Activated CD8-positive, alpha-beta memory T cell treated with anti-CD3 and anti-CD28 coated beads, Interleukin-2, amount 10 ng/mL, durations not matched to agents 7 days and 5 days (primary cell): ENCODE results near the gene FAM3B. TPM values are rescaled to one million over a fixed set of nuclear protein-coding genes. Genes with fewer than 3 reads are reported as not detected.
"Not testable (repeated sequence)": the region's sequence is repeated elsewhere in the genome, so short reads cannot be mapped to it uniquely, and the experiment has no call there.

Source experiments
- ATAC-seq: fragments of 150-1000 bp; cut with Tn5 transposase; one replicate; pipeline ENCODE4 v1.10.0; 2021; ENCODE audit warnings: moderate library complexity
- CTCF ChIA-PET: fragments of 350-600 bp; sonication (Branson Sonifier 250); formaldehyde crosslinking; loops from one replicate; lab custom pipeline; 2021; ENCODE audit warnings: antibody characterized with exemption; lab: Charles Lee
- DNase-seq: peaks from one replicate; pipeline ENCODE4 v3.0.0-alpha.2; 2020
- H3K27ac Mint-ChIP-seq: one replicate; pipeline ENCODE4 v1.8.0; 2021; ENCODE audit warnings: mild to moderate bottlenecking, mixed read lengths
- H3K27me3 Mint-ChIP-seq: one replicate; pipeline ENCODE4 v1.8.0; 2021; ENCODE audit warnings: mixed read lengths
- H3K36me3 Mint-ChIP-seq: one replicate; pipeline ENCODE4 v1.8.0; 2021; ENCODE audit warnings: mild to moderate bottlenecking, mixed read lengths
- H3K4me1 Mint-ChIP-seq: one replicate; pipeline ENCODE4 v1.8.0; 2021; ENCODE audit warnings: mixed read lengths
- H3K4me3 Mint-ChIP-seq: one replicate; pipeline ENCODE4 v1.8.0; 2021; ENCODE audit warnings: mild to moderate bottlenecking, moderate library complexity, mixed read lengths
- H3K9me3 Mint-ChIP-seq: one replicate; pipeline ENCODE4 v1.8.0; 2022; ENCODE audit warnings: low read depth, mixed read lengths
- total RNA-seq, 2 experiments: library from RNA; stranded (reverse); gene quantifications; one replicate each; pipeline ENCODE4 v1.2.3, GENCODE V29; 2021

FAM3B gene
- total RNA-seq, 2 experiments from 2014 or later = not detected

- no peak overlapping the region for H3K27ac Mint-ChIP-seq
- ATAC-seq = no peak
- H3K4me3 Mint-ChIP-seq = no peak overlapping the region
- peaks cover 35% of the 10 kb centered on the region for H3K27me3 Mint-ChIP-seq
- no peaks in the 10 kb centered on the region for H3K4me1 Mint-ChIP-seq
- DNase-seq = no peak
- H3K9me3 Mint-ChIP-seq = no peaks in the 10 kb centered on the region
- CTCF ChIA-PET = no interaction called here
- peaks cover 2% of the 10 kb centered on the region for H3K36me3 Mint-ChIP-seq
These were observed 13.6 kb upstream of the FAM3B start for GRCh38 chr21:41302976-41303375.

GRCh38 chr21:41304068-41304720 is 12.4 kb upstream of the FAM3B start:
- H3K36me3 Mint-ChIP-seq = peaks cover 2% of the 10 kb centered on the region
- no peaks in the 10 kb centered on the region for H3K9me3 Mint-ChIP-seq
- ATAC-seq = no peak
- no peaks in the 10 kb centered on the region for H3K4me1 Mint-ChIP-seq
- no peak overlapping the region for H3K27ac Mint-ChIP-seq
- H3K27me3 Mint-ChIP-seq = peaks cover 36% of the 10 kb centered on the region
- DNase-seq = no peak
- CTCF ChIA-PET = no interaction called here
- no peak overlapping the region for H3K4me3 Mint-ChIP-seq

- H3K9me3 Mint-ChIP-seq = no peaks in the 10 kb centered on the region
These were observed 9.4 kb upstream of the FAM3B start for GRCh38 chr21:41307219-41307618.

GRCh38 chr21:41313285-41314164 is 3.1 kb upstream of the FAM3B start:
- CTCF ChIA-PET, ATAC-seq, H3K36me3 Mint-ChIP-seq, H3K4me3 Mint-ChIP-seq, H3K4me1 Mint-ChIP-seq, H3K27ac Mint-ChIP-seq, H3K9me3 Mint-ChIP-seq, DNase-seq: not testable (repeated sequence)
- H3K27me3 Mint-ChIP-seq = peaks cover 62% of the 10 kb centered on the region

More at GRCh38 chr21:41307219-41307618, 9.4 kb upstream of the FAM3B start:
- Mint-ChIP-seq H3K4me3 (no peak overlapping the region), H3K36me3 (peaks cover 2% of the 10 kb centered on the region), H3K27ac (no peak overlapping the region), H3K4me1 (no peaks in the 10 kb centered on the region), H3K27me3 (peaks cover 50% of the 10 kb centered on the region)
- DNase-seq (no peak), ATAC-seq (no peak)
- CTCF ChIA-PET = no interaction called here

GRCh38 chr21:41315726-41316125 is 875 bp upstream of the FAM3B start:
- no peaks in the 10 kb centered on the region for H3K9me3 Mint-ChIP-seq
- no peak overlapping the region for H3K27ac Mint-ChIP-seq
- H3K27me3 Mint-ChIP-seq = peaks cover 60% of the 10 kb centered on the region
- no peak for DNase-seq
- H3K36me3 Mint-ChIP-seq = no peaks in the 10 kb centered on the region
- CTCF ChIA-PET = no interaction called here
- no peak overlapping the region for H3K4me3 Mint-ChIP-seq
- ATAC-seq = no peak
- no peaks in the 10 kb centered on the region for H3K4me1 Mint-ChIP-seq

- Mint-ChIP-seq H3K27me3 (peaks cover 65% of the 10 kb centered on the region), H3K4me3 (no peak overlapping the region), H3K27ac (no peak overlapping the region), H3K36me3 (no peaks in the 10 kb centered on the region), H3K4me1 (peaks cover 6% of the 10 kb centered on the region), H3K9me3 (no peaks in the 10 kb centered on the region)
- ATAC-seq = no peak
- no peak for DNase-seq
- CTCF ChIA-PET = no interaction called here
These were observed 427 bp downstream of the FAM3B start for GRCh38 chr21:41317063-41317392.

GRCh38 chr21:41317458-41317857 is 857 bp downstream of the FAM3B start:
- Mint-ChIP-seq H3K4me3 (no peak overlapping the region), H3K27me3 (peaks cover 63% of the 10 kb centered on the region), H3K27ac (no peak overlapping the region), H3K36me3 (no peaks in the 10 kb centered on the region), H3K4me1 (peaks cover 6% of the 10 kb centered on the region), H3K9me3 (no peaks in the 10 kb centered on the region)
- DNase-seq (no peak), ATAC-seq (no peak)
- CTCF ChIA-PET = no interaction called here

GRCh38 chr21:41318218-41318617 is 1.6 kb downstream of the FAM3B start:
- no peak for DNase-seq
- peaks cover 59% of the 10 kb centered on the region for H3K27me3 Mint-ChIP-seq
- CTCF ChIA-PET = interaction anchor here (2.7 kb wide), 1 partner anchor 35 kb away, joined by 13 read pairs; no protein-coding TSS in a partner anchor

GRCh38 chr21:41319273-41319672 is 2.7 kb downstream of the FAM3B start:
- CTCF ChIA-PET = interaction anchor here (2.7 kb wide), 1 partner anchor 36 kb away, joined by 13 read pairs; no protein-coding TSS in a partner anchor
- DNase-seq (no peak), ATAC-seq (no peak)
- H3K4me1 Mint-ChIP-seq = peaks cover 6% of the 10 kb centered on the region
- no peak overlapping the region for H3K4me3 Mint-ChIP-seq
- peaks cover 56% of the 10 kb centered on the region for H3K27me3 Mint-ChIP-seq
- no peaks in the 10 kb centered on the region for H3K9me3 Mint-ChIP-seq
- H3K36me3 Mint-ChIP-seq = no peaks in the 10 kb centered on the region
- H3K27ac Mint-ChIP-seq = no peak overlapping the region

More at GRCh38 chr21:41318218-41318617, 1.6 kb downstream of the FAM3B start:
- H3K27ac Mint-ChIP-seq = no peak overlapping the region
- H3K9me3 Mint-ChIP-seq = no peaks in the 10 kb centered on the region
- no peak overlapping the region for H3K4me3 Mint-ChIP-seq
- ATAC-seq = no peak
- H3K4me1 Mint-ChIP-seq = peaks cover 6% of the 10 kb centered on the region
- H3K36me3 Mint-ChIP-seq = no peaks in the 10 kb centered on the region

- H3K27me3 Mint-ChIP-seq = peaks cover 36% of the 10 kb centered on the region
- peak; percentile 36 for ATAC-seq
- CTCF ChIA-PET = no interaction called here
- peaks cover 6% of the 10 kb centered on the region for H3K4me1 Mint-ChIP-seq
- no peak overlapping the region for H3K4me3 Mint-ChIP-seq
- H3K36me3 Mint-ChIP-seq = no peaks in the 10 kb centered on the region
- DNase-seq = no peak
- H3K9me3 Mint-ChIP-seq = no peaks in the 10 kb centered on the region
- H3K27ac Mint-ChIP-seq = no peak overlapping the region
These were observed 4.8 kb downstream of the FAM3B start for GRCh38 chr21:41321211-41321907.

- no peak for DNase-seq
- Mint-ChIP-seq H3K36me3 (no peaks in the 10 kb centered on the region), H3K9me3 (no peaks in the 10 kb centered on the region), H3K4me1 (peaks cover 6% of the 10 kb centered on the region), H3K4me3 (no peak overlapping the region), H3K27ac (no peak overlapping the region), H3K27me3 (peaks cover 36% of the 10 kb centered on the region)
- CTCF ChIA-PET = no interaction called here
- ATAC-seq = no peak
These were observed 5.4 kb downstream of the FAM3B start for GRCh38 chr21:41321908-41322495.

GRCh38 chr21:41322496-41323382 is 6.1 kb downstream of the FAM3B start:
- DNase-seq (no peak), ATAC-seq (no peak)
- Mint-ChIP-seq H3K4me3 (no peak overlapping the region), H3K27ac (no peak overlapping the region), H3K27me3 (peaks cover 29% of the 10 kb centered on the region), H3K4me1 (peaks cover 6% of the 10 kb centered on the region), H3K36me3 (no peaks in the 10 kb centered on the region), H3K9me3 (no peaks in the 10 kb centered on the region)
- CTCF ChIA-PET = interaction anchor here (1.2 kb wide), 1 partner anchor 39 kb away, joined by 5 read pairs; no protein-coding TSS in a partner anchor
